HepG2 (cell line): ENCODE results near the gene PPARA. TPM values are rescaled to one million over a fixed set of nuclear protein-coding genes. Genes with fewer than 3 reads are reported as not detected.

Experiments
- ATAC-seq: fragments of 200-7000 bp; cut with Tn5 transposase; 3 replicates; pipeline ENCODE4 v1.9.1; 2020; ENCODE audit warnings: mild to moderate bottlenecking, moderate library complexity
- BruUV-seq: library from RNA; stranded (reverse); fragments of 400-500 nt; replicated peaks from 2 replicates; lab custom pipeline; 2021; lab: Mats Ljungman, UMichigan
- CTCF ChIA-PET: fragments of 300-600 bp; formaldehyde crosslinking; extraction: SDS; loops from one replicate; lab custom pipeline; 2021; ENCODE audit warnings: low total read pairs, inconsistent platforms, low intra/inter-chr PET ratio; lab: Yijun Ruan, JAX
- POLR2A ChIA-PET: fragments of 350-600 bp; sonication (Branson Sonifier 250); formaldehyde crosslinking; loops from one replicate; lab custom pipeline; 2020; ENCODE audit warnings: antibody characterized with exemption, inconsistent platforms; lab: Yijun Ruan, JAX
- DNase-seq: peaks from one replicate; pipeline ENCODE4 v3.0.0-alpha.2; 2015; ENCODE audit warnings: low spot score
- FAIRE-seq: peaks from 3 replicates; lab custom pipeline; 2011; peaks lifted over from hg19 to GRCh38; lab: Jason Lieb, UNC
- H2AFZ ChIP-seq: one replicate; pipeline ENCODE4 v1.6.1; 2011; ENCODE audit warnings: low read length, inconsistent platforms
- H3K27ac ChIP-seq: fragments of 300-600 bp; 3 replicates; pipeline ENCODE4 v1.8.0; 2011; ENCODE audit warnings: mixed run types, mild to moderate bottlenecking, mixed read lengths, low read length, inconsistent platforms; ENCODE audit not compliant: insufficient read depth; ENCODE audit errors: extremely low read length
- H3K27me3 ChIP-seq, 2 experiments: fragments of 200-600 bp in 1 of 2; 2 replicates in 1 of 2; 3 replicates in 1 of 2; pipeline versions ENCODE4 v1.6.0 to v1.8.0; 2011; ENCODE audit warnings: low read length in 2 of 2, mild to moderate bottlenecking in 2 of 2, moderate library complexity in 2 of 2, inconsistent platforms in 1 of 2; ENCODE audit not compliant: insufficient read depth in 2 of 2, control insufficient read depth in 1 of 2
- H3K36me3 ChIP-seq, 2 experiments: fragments of 200-600 bp in 1 of 2; replicated peaks in 1 of 2; 2 replicates in 1 of 2; 3 replicates in 1 of 2; pipeline versions ENCODE4 v1.5.1 to v1.8.0; 2011; ENCODE audit warnings: low read length in 2 of 2, inconsistent platforms in 1 of 2; ENCODE audit not compliant: insufficient read depth in 2 of 2, control insufficient read depth in 1 of 2
- H3K4me1 ChIP-seq: 2 replicates; pipeline ENCODE4 v1.5.1; 2012; ENCODE audit warnings: low read length, inconsistent platforms; ENCODE audit not compliant: insufficient read depth
- H3K4me2 ChIP-seq: 2 replicates; pipeline ENCODE4 v1.6.0; 2011; ENCODE audit warnings: low read depth, low read length, inconsistent platforms
- H3K4me3 ChIP-seq, 3 experiments: fragments of 200-600 bp in 1 of 3; sonication (generic), shearing (Covaris generic) in 1 of 3; replicated peaks in 1 of 3; 2 replicates each; pipeline ENCODE4 v1.5.1; 2011 to 2016; ENCODE audit warnings: low read length in 3 of 3, inconsistent platforms in 2 of 3, low read depth in 2 of 3, mild to moderate bottlenecking in 2 of 3, control low read depth in 1 of 3, mixed read lengths in 1 of 3; ENCODE audit not compliant: insufficient read depth in 1 of 3
- H3K79me2 ChIP-seq: one replicate; pipeline ENCODE4 v1.6.1; 2011; ENCODE audit warnings: low read length, inconsistent platforms; ENCODE audit not compliant: insufficient read depth
- H3K9ac ChIP-seq: 2 replicates; pipeline ENCODE4 v1.6.0; 2011; ENCODE audit warnings: mild to moderate bottlenecking, low read depth, low read length, inconsistent platforms; ENCODE audit not compliant: insufficient read depth
- H3K9me3 ChIP-seq: 2 replicates; pipeline ENCODE4 v1.5.1; 2012; ENCODE audit warnings: mild to moderate bottlenecking, low read length
- H4K20me1 ChIP-seq: 2 replicates; pipeline ENCODE4 v1.6.0; 2011; ENCODE audit warnings: inconsistent platforms, mild to moderate bottlenecking, low read length, moderate library complexity; ENCODE audit not compliant: insufficient read depth
- ARID5B ChIP-seq: IDR thresholded peaks from 2 replicates; pipeline ENCODE4 v1.4.0; 2020; ENCODE audit warnings: mild to moderate bottlenecking, missing genetic modification reagents
- KLF12 ChIP-seq: sonication (generic); formaldehyde crosslinking; IDR thresholded peaks from 2 replicates; pipeline ENCODE4 v1.4.0; 2020; ENCODE audit warnings: missing genetic modification reagents, borderline replicate concordance
- ZNF619 ChIP-seq: sonication (generic); formaldehyde crosslinking; IDR thresholded peaks from 2 replicates; pipeline ENCODE4 v1.4.0; 2020; ENCODE audit warnings: mild to moderate bottlenecking, missing genetic modification reagents
- ZNF775 ChIP-seq: sonication (generic); formaldehyde crosslinking; IDR thresholded peaks from 2 replicates; pipeline ENCODE4 v1.4.0; 2020; ENCODE audit warnings: missing genetic modification reagents, mild to moderate bottlenecking, moderate library complexity, borderline replicate concordance
- ZNF839 ChIP-seq: sonication (generic); formaldehyde crosslinking; IDR thresholded peaks from 2 replicates; pipeline ENCODE4 v1.4.0; 2020; ENCODE audit warnings: missing genetic modification reagents, mild to moderate bottlenecking, borderline replicate concordance
- ZSCAN31 ChIP-seq: sonication (generic); formaldehyde crosslinking; IDR thresholded peaks from 2 replicates; pipeline ENCODE4 v1.5.0; 2020; ENCODE audit warnings: low read depth, mild to moderate bottlenecking, missing genetic modification reagents
- WGBS: methylation state at CpG from one replicate; pipeline ENCODE4 v1.1.6; 2017; ENCODE audit warnings: low lambda C conversion rate; 5-methylcytosine and 5-hydroxymethylcytosine counted together
- in situ Hi-C: cut with HindIII; loops from 2 replicates; pipeline ENCODE4 v1.10.0; 2017; ENCODE audit warnings: low pct_unique_long_range_greater_than_20kb; ENCODE audit not compliant: extremely low pct_ligation_motif_present
- intact Hi-C: fragments of 100-400 bp; cut with micrococcal nuclease; formaldehyde crosslinking; loops from one replicate; pipeline ENCODE4 v1.10.0; 2022; ENCODE audit not compliant: unreplicated experiment
- polyA plus RNA-seq, 8 experiments: library from polyadenylated mRNA; depleted of rRNA in 3 of 8; stranded (reverse) in 7 of 8; unstranded in 1 of 8; fragments of >200 nt; fragmentation: Illumina TruSeq in 4 of 8; extraction: Trizol in 4 of 8; gene quantifications; 2 replicates each; pipeline versions ENCODE4 v1.2.1 to v1.2.3, GENCODE V29; 2011 to 2016; ENCODE audit warnings: low read depth in 4 of 8, missing spikeins in 1 of 8, mixed read lengths in 1 of 8; ENCODE audit not compliant: insufficient read depth in 1 of 8
- total RNA-seq, 5 experiments: library from RNA; depleted of rRNA; stranded (reverse); fragments of >200 nt; fragmentation: Illumina TruSeq; extraction: Trizol; gene quantifications; 2 replicates each; pipeline ENCODE4 v1.2.3, GENCODE V29; 2016; ENCODE audit warnings: low read depth in 1 of 5

The PPARA gene
- total and polyA plus RNA-seq, 2 of the 13 experiments (the other 11 are each of a cell fraction or from before 2014, with no cell fraction given) = 18.2 to 24.7 TPM

GRCh38 chr22:46132830-46133587 is 17.3 kb upstream of the PPARA start (continued):
- peak; percentile 86 for TF ChIP-seq ARID5B (CRISPR knock-in tag)
- TF ChIP-seq KLF12 (CRISPR knock-in tag) = no peak
- TF ChIP-seq ZNF839 = 0 out of 2 replicates have a peak, but pooled peaks have one; percentile 51
- TF ChIP-seq ZSCAN31 = no peak
- no peak for TF ChIP-seq ZNF775 (CRISPR knock-in tag)

- Histone ChIP-seq H3K27ac (no peak overlapping the region), H3K27me3 (no peaks in the 10 kb centered on the region; a peak in 2 of 5 replicates), H3K9ac (peak overlapping the region; percentile 3; the same call in 1 of the 2 replicates), H2AFZ (no peak overlapping the region), H3K9me3 (no peaks in the 10 kb centered on the region), H3K79me2 (no peaks in the 10 kb centered on the region), H3K4me1 (peaks cover 90% of the 10 kb centered on the region), H3K4me2 (peak overlapping the region; percentile 64; the same call in 1 of the 2 replicates), H4K20me1 (no peaks in the 10 kb centered on the region), H3K36me3 (no peaks in the 10 kb centered on the region), H3K4me3 (no peak overlapping the region; a peak in 1 of 6 replicates)
- intact Hi-C loops (no loop called here), in situ Hi-C loops (loop anchor here (25.0 kb wide), 1 partner anchor 404 kb away; the partner anchor contains the start of gene CELSR1)
- FAIRE-seq (no peak), DNase-seq (no peak), ATAC-seq (no peak)
- WGBS = 80% methylated on average over 4 of the region's 4 CpGs
- no TSS peak for BruUV-seq
- POLR2A ChIA-PET = interaction anchor here (1.1 to 5.6 kb wide), 6 partner anchors 10 to 202 kb away, joined by 3 to 54 read pairs (median 5); partner anchors contain the start of genes CDPF1, TRMU and TTC38
- CTCF ChIA-PET = no interaction called here
- TF ChIP-seq ZNF619 (CRISPR knock-in tag) = no peak
Observed at GRCh38 chr22:46133588-46133855, 16.8 kb upstream of the PPARA start.
